GM12878 (cell line): ENCODE measurements around the gene RHOT1. TPM values are rescaled to one million over a fixed set of nuclear protein-coding genes. Genes with fewer than 3 reads are reported as not detected.

Experiments used
- BCL11A ChIP-seq: IDR thresholded peaks from 2 replicates; pipeline ENCODE4 v1.6.1; 2011; ENCODE audit warnings: low read depth, low read length
- BHLHE40 ChIP-seq, 2 experiments: fragments of 450-650 bp in 1 of 2; IDR thresholded peaks; 2 replicates each; pipeline ENCODE4 v1.6.1; 2011 to 2017; ENCODE audit warnings: low read depth in 2 of 2, borderline replicate concordance in 1 of 2, improper control_type of control experiment in 1 of 2, low read length in 1 of 2, mild to moderate bottlenecking in 1 of 2
- CREB1 ChIP-seq: IDR thresholded peaks from 2 replicates; pipeline ENCODE4 v1.6.1; 2012; ENCODE audit warnings: low read depth, mild to moderate bottlenecking, inconsistent platforms
- E2F8 ChIP-seq: fragments of 450-650 bp; IDR thresholded peaks from 2 replicates; pipeline ENCODE4 v1.6.1; 2018; ENCODE audit warnings: mild to moderate bottlenecking, low read depth, moderate library complexity; ENCODE audit not compliant: partially characterized antibody
- FOXM1 ChIP-seq: IDR thresholded peaks from 2 replicates; pipeline ENCODE4 v1.6.1; 2012; ENCODE audit warnings: low read depth, mild to moderate bottlenecking, inconsistent platforms, low read length, moderate library complexity
- MTA2 ChIP-seq: fragments of 450-650 bp; IDR thresholded peaks from 2 replicates; pipeline ENCODE4 v1.6.1; 2016; ENCODE audit warnings: low read depth, mild to moderate bottlenecking, moderate library complexity
- PAX5 ChIP-seq: IDR thresholded peaks from 2 replicates; pipeline ENCODE4 v1.6.1; 2011; ENCODE audit warnings: low read depth, low read length, borderline replicate concordance
- POLR2AphosphoS2 ChIP-seq: IDR thresholded peaks from 2 replicates; pipeline ENCODE4 v1.6.1; 2011; ENCODE audit warnings: low read depth, mild to moderate bottlenecking, low read length, improper control_type of control experiment, moderate library complexity
- RAD51 ChIP-seq: fragments of 450-650 bp; IDR thresholded peaks from 2 replicates; pipeline ENCODE4 v1.6.1; 2016; ENCODE audit warnings: moderate library complexity, mild to moderate bottlenecking, inconsistent platforms
- SMAD5 ChIP-seq: IDR thresholded peaks from 2 replicates; pipeline ENCODE4 v1.6.1; 2016; ENCODE audit warnings: antibody characterized with exemption, low read depth
- SMC3 ChIP-seq: IDR thresholded peaks from 2 replicates; pipeline ENCODE4 v1.6.1; 2011; ENCODE audit warnings: low read length, improper control_type of control experiment, borderline replicate concordance
- SP1 ChIP-seq: IDR thresholded peaks from one replicate; pipeline ENCODE4 v1.6.1; 2011; ENCODE audit warnings: low read depth, low read length
- STAT1 ChIP-seq: fragments of 450-650 bp; conservative IDR thresholded peaks from 2 replicates; pipeline ENCODE4 v1.6.1; 2014; ENCODE audit warnings: antibody characterized with exemption, mild to moderate bottlenecking
- USF1 ChIP-seq: IDR thresholded peaks from 2 replicates; pipeline ENCODE4 v1.6.1; 2011; ENCODE audit warnings: borderline replicate concordance, low read depth, mild to moderate bottlenecking, moderate library complexity, mixed read lengths, low read length; ENCODE audit not compliant: insufficient read depth; ENCODE audit errors: extremely low read length
- USF2 ChIP-seq: IDR thresholded peaks from 2 replicates; pipeline ENCODE4 v1.6.1; 2011; ENCODE audit warnings: low read depth, low read length, improper control_type of control experiment, borderline replicate concordance
- ZZZ3 ChIP-seq: IDR thresholded peaks from 2 replicates; pipeline ENCODE4 v1.6.1; 2011; ENCODE audit warnings: low read depth; ENCODE audit not compliant: control insufficient read depth, insufficient read length
- polyA plus RNA-seq, 11 experiments: library from polyadenylated mRNA; depleted of rRNA in 4 of 11; unstranded in 6 of 11; stranded (reverse) in 5 of 11; fragments of >200 nt; fragmentation: Nextera tagmentation in 4 of 11; fragmentation: Illumina TruSeq in 1 of 11; extraction: Ambion mirVana in 4 of 11; extraction: Trizol in 1 of 11; gene quantifications; 1 replicate in 1 of 11; 2 replicates in 10 of 11; pipeline versions ENCODE4 v1.2.1 to v1.2.3, GENCODE V29; 2011 to 2016; ENCODE audit warnings: inconsistent platforms in 2 of 11, missing spikeins in 2 of 11, low read depth in 1 of 11
- total RNA-seq, 4 experiments: library from RNA; depleted of rRNA in 3 of 4; stranded (reverse); fragments of >200 nt in 3 of 4; fragmentation: Illumina TruSeq in 1 of 4; extraction: Trizol in 1 of 4; gene quantifications; 2 replicates each; pipeline versions ENCODE4 v1.2.1 to v1.2.3, GENCODE V29; 2013 to 2021
- TF ChIP-seq, protein P1 (sequence below): IDR thresholded peaks from 2 replicates; pipeline ENCODE4 v1.6.1; 2011; ENCODE audit warnings: mild to moderate bottlenecking, low read depth, low read length, moderate library complexity; ENCODE audit not compliant: insufficient replicate concordance
- TF ChIP-seq, protein P2 (sequence below): IDR thresholded peaks from 2 replicates; pipeline ENCODE4 v1.6.1; 2012; ENCODE audit warnings: improper control_type of control experiment, low read depth, low read length; ENCODE audit not compliant: insufficient replicate concordance

Gene RHOT1
- total and polyA plus RNA-seq, 10 of the 15 experiments (the other 5 are each of a cell fraction or from before 2014, with no cell fraction given) = 13.3 to 68.2 (median 22.8) TPM

- TF ChIP-seq BHLHE40 (IDR thresholded peaks at IDR 0.05; ENCODE audit: borderline replicate concordance in 1 of 2, low read depth in 2 of 2, low read length in 1 of 2) (peak; percentile 85 to 89), SMAD5 (peak; percentile 81; the same call in 1 of the 2 replicates), ZZZ3 (no peak), RAD51 (peak; percentile 83), BCL11A (no peak), SP1 (no peak), USF1 (peak; percentile 47), SMC3 (no peak), STAT1 (0 out of 2 replicates have a peak, but pooled peaks have one; percentile 50), POLR2AphosphoS2 (peak; percentile 52; the same call in 1 of the 2 replicates), E2F8 (no peak), FOXM1 (no peak), USF2 (peak; percentile 20; the same call in 1 of the 2 replicates), CREB1 (0 out of 2 replicates have a peak, but pooled peaks have one; percentile 26), MTA2 (no peak), PAX5 (no peak)
- TF ChIP-seq, protein P1, sequence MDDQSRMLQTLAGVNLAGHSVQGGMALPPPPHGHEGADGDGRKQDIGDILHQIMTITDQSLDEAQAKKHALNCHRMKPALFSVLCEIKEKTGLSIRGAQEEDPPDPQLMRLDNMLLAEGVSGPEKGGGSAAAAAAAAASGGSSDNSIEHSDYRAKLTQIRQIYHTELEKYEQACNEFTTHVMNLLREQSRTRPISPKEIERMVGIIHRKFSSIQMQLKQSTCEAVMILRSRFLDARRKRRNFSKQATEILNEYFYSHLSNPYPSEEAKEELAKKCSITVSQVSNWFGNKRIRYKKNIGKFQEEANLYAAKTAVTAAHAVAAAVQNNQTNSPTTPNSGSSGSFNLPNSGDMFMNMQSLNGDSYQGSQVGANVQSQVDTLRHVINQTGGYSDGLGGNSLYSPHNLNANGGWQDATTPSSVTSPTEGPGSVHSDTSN = no peak
- TF ChIP-seq, protein P2, sequence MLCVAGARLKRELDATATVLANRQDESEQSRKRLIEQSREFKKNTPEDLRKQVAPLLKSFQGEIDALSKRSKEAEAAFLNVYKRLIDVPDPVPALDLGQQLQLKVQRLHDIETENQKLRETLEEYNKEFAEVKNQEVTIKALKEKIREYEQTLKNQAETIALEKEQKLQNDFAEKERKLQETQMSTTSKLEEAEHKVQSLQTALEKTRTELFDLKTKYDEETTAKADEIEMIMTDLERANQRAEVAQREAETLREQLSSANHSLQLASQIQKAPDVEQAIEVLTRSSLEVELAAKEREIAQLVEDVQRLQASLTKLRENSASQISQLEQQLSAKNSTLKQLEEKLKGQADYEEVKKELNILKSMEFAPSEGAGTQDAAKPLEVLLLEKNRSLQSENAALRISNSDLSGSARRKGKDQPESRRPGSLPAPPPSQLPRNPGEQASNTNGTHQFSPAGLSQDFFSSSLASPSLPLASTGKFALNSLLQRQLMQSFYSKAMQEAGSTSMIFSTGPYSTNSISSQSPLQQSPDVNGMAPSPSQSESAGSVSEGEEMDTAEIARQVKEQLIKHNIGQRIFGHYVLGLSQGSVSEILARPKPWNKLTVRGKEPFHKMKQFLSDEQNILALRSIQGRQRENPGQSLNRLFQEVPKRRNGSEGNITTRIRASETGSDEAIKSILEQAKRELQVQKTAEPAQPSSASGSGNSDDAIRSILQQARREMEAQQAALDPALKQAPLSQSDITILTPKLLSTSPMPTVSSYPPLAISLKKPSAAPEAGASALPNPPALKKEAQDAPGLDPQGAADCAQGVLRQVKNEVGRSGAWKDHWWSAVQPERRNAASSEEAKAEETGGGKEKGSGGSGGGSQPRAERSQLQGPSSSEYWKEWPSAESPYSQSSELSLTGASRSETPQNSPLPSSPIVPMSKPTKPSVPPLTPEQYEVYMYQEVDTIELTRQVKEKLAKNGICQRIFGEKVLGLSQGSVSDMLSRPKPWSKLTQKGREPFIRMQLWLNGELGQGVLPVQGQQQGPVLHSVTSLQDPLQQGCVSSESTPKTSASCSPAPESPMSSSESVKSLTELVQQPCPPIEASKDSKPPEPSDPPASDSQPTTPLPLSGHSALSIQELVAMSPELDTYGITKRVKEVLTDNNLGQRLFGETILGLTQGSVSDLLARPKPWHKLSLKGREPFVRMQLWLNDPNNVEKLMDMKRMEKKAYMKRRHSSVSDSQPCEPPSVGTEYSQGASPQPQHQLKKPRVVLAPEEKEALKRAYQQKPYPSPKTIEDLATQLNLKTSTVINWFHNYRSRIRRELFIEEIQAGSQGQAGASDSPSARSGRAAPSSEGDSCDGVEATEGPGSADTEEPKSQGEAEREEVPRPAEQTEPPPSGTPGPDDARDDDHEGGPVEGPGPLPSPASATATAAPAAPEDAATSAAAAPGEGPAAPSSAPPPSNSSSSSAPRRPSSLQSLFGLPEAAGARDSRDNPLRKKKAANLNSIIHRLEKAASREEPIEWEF = no peak
These were observed 15.0 kb upstream of the RHOT1 start (continued) for GRCh38 chr17:32127158-32127897.
